Omental fat pad (tissue), 4 donors: ENCODE results near the gene CTDNEP1. TPM values are rescaled to one million over a fixed set of nuclear protein-coding genes. Genes with fewer than 3 reads are reported as not detected.

Source experiments
- ATAC-seq: fragments of 150-250 bp; one replicate; pipeline ENCODE4 v1.9.1; 2016; ENCODE audit warnings: mild to moderate bottlenecking, moderate library complexity; ENCODE audit not compliant: low FRiP score
- DNase-seq: peaks from one replicate; pipeline ENCODE4 v3.0.0-alpha.2; 2019; ENCODE audit warnings: low spot score
- CTCF ChIP-seq, 3 donors: fragments of 450-650 bp; IDR thresholded peaks; one replicate each; pipeline ENCODE4 v1.5.1; 2016 to 2017; ENCODE audit warnings: antibody characterized with exemption in 3 of 3, mild to moderate bottlenecking in 3 of 3, moderate library complexity in 2 of 3
- total RNA-seq, 4 donors: library from RNA; depleted of rRNA; stranded (reverse); fragments of >200 nt; gene quantifications; one replicate each; pipeline ENCODE4 v1.1.0, GENCODE V29; 2016

Gene CTDNEP1
- total RNA-seq, 4 donors from 2014 or later, result 47.9 to 66.2 (median 61.8) TPM

- ATAC-seq (no peak), DNase-seq (no peak)
- TF ChIP-seq CTCF (IDR thresholded peaks at IDR 0.05), result no peak
These were observed 26.8 kb downstream of the CTDNEP1 start for GRCh38 chr17:7224661-7225111.

DNA sequence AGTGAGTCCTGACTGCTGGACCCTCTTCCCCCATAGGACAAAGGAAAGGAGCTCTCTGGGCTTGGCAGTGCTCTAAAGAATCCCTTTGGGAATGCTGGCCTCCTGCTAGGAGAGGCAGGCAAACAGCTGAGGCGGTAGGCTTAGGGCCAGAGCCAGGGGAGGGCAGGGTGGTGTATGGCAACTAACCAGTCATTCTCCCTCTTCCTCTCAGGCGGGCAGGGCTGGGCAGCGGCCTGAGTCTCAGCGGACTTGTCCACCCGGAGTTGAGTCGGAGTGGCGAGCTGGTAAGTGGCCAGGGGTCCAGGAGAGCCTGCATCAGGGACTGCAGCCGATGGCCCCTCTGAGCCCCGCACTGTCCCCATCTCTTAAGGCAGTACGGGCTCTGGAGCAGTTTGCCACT lies 27.4 kb downstream of the CTDNEP1 start:
- DNase-seq (no peak), ATAC-seq (no peak)
- TF ChIP-seq CTCF (IDR thresholded peaks at IDR 0.05), result no peak

DNA sequence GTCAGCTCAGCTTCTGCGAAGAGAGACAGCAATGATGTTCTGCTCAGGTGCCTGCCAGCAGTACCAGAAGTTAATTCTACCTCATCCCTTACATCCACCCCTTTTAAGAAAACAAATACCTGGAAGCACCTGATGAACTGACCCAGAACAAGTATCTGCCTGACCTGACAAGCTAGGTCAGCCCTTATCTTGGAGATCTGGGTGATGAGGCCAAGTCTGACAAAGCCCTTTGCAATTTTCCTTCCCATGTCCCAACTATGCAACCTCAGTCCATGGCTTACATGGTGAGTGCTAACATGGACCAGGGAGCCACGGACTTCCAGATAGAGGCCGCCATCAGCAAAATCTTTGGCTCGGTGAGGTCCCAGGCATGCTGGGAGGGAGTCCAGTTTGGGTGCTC lies 28.2 kb downstream of the CTDNEP1 start:
- DNase-seq (no peak), ATAC-seq (no peak)
- no peak for TF ChIP-seq CTCF (IDR thresholded peaks at IDR 0.05)

- no peak for DNase-seq
- no peak for TF ChIP-seq CTCF (IDR thresholded peaks at IDR 0.05)
- ATAC-seq, result no peak
These were observed 28.6 kb downstream of the CTDNEP1 start for GRCh38 chr17:7222972-7223292.

DNA sequence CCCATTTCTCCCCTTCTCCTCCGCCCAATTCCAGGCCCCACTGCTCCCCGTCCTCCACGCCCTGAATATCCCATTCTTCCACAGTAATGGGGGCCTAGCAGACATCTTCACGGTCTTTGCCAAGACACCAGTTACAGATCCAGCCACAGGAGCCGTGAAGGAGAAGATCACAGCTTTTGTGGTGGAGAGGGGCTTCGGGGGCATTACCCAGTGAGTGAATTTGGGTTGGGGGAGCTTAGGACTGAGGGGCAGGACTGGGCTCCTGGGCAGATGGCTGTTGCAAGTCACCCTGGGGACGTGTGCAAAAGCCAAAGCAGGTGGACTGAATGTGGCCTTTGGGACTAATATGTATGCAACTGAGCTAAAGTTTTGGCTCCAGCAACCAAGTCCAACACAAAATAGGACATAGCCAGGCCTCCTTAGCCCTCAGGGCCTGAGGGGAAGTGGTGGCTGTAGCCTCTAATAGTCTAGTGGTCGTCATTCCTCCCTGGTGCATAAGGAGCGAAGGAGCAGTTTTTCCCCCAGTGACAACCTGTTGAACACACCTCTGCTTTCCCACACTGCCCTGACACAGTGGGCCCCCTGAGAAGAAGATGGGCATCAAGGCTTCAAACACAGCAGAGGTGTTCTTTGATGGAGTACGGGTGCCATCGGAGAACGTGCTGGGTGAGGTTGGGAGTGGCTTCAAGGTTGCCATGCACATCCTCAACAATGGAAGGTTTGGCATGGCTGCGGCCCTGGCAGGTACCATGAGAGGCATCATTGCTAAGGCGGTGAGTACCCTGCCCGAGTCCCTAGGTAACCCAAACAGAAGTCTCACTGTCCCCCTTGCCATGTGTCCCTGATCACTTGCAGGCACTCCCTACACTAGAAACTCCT lies 29.2 kb downstream of the CTDNEP1 start:
- no peak for ATAC-seq
- TF ChIP-seq CTCF (IDR thresholded peaks at IDR 0.05), result no peak
- DNase-seq, result no peak

- TF ChIP-seq CTCF (IDR thresholded peaks at IDR 0.05), result no peak
- no peak for DNase-seq
- no peak for ATAC-seq
These were observed 30.0 kb downstream of the CTDNEP1 start for GRCh38 chr17:7221278-7222092.
